ENCODE measurements around the gene WASHC2C. TPM values are rescaled to one million over a fixed set of nuclear protein-coding genes. Genes with fewer than 3 reads are reported as not detected.
"Not testable (repeated sequence)": the region's sequence is repeated elsewhere in the genome, so short reads cannot be mapped to it uniquely, and the experiment has no call there.

The WASHC2C gene
- total RNA-seq, 1 experiment from 2014 or later = 16.1 TPM

DNA sequence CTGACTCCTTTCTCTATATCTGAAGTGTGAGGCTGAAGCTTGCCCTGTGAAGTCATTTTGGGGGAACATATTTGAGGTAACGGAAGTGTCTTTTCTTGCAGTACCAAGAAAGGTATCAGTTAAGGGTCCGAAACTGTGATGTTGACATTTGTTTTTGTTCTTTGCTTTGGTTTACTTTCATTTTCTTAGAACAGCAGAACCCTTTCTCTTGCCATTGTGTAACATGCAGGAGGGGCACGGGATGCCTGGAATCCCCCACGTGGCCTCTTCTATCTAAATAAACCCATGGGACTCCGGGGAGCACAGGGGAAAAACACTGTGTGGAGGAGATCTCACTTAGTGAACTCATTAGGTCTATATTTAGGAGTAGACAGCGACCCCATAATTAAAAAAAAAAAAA, 34.6 kb downstream of the WASHC2C start:
- H3K27me3 ChIP-seq (ENCODE audit: low read length); H3F3A ChIP-seq (ENCODE audit: low read length, unreplicated experiment); CTCF ChIA-PET; H3K9me3 ChIP-seq (ENCODE audit: low read length); H2AFZ ChIP-seq (ENCODE audit: low read length); H3K36me3 ChIP-seq (ENCODE audit: low read depth, low read length); H3K4me2 ChIP-seq (ENCODE audit: low read length); H3K4me3 ChIP-seq (ENCODE audit: low read length); DNase-seq; H4K20me1 ChIP-seq (ENCODE audit: low read length); intact Hi-C loops (cut with micrococcal nuclease); H3K79me2 ChIP-seq (ENCODE audit: low read length); H3K4me1 ChIP-seq (ENCODE audit: insufficient read depth, low read length); ATAC-seq; H3K27ac ChIP-seq (ENCODE audit: low read length); BruUV-seq (replicated peaks); H3K9ac ChIP-seq (ENCODE audit: low read length); H3K9me2 ChIP-seq (replicated peaks; ENCODE audit: low read length); POLR2A ChIA-PET (ENCODE audit: unreplicated experiment): not testable (repeated sequence)

- BruUV-seq (replicated peaks); DNase-seq; H3K36me3 ChIP-seq (ENCODE audit: low read depth, low read length); H2AFZ ChIP-seq (ENCODE audit: low read length); H3K79me2 ChIP-seq (ENCODE audit: low read length); H3F3A ChIP-seq (ENCODE audit: low read length, unreplicated experiment); POLR2A ChIA-PET (ENCODE audit: unreplicated experiment); H3K9me2 ChIP-seq (replicated peaks; ENCODE audit: low read length); CTCF ChIA-PET; intact Hi-C loops (cut with micrococcal nuclease); H3K9me3 ChIP-seq (ENCODE audit: low read length); H3K4me1 ChIP-seq (ENCODE audit: insufficient read depth, low read length); H3K9ac ChIP-seq (ENCODE audit: low read length); H3K27ac ChIP-seq (ENCODE audit: low read length); H4K20me1 ChIP-seq (ENCODE audit: low read length); H3K4me2 ChIP-seq (ENCODE audit: low read length); H3K4me3 ChIP-seq (ENCODE audit: low read length); H3K27me3 ChIP-seq (ENCODE audit: low read length): not testable (repeated sequence)
- peak; percentile 57 for ATAC-seq
These were observed 36.0 kb downstream of the WASHC2C start for GRCh38 chr10:45763037-45763436.

- H3K36me3 ChIP-seq (ENCODE audit: low read depth, low read length); H3K79me2 ChIP-seq (ENCODE audit: low read length); H3K4me1 ChIP-seq (ENCODE audit: insufficient read depth, low read length); POLR2A ChIA-PET (ENCODE audit: unreplicated experiment); H3K4me3 ChIP-seq (ENCODE audit: low read length); H3K9me3 ChIP-seq (ENCODE audit: low read length); ATAC-seq; H3K9me2 ChIP-seq (replicated peaks; ENCODE audit: low read length); H3K9ac ChIP-seq (ENCODE audit: low read length); H3K27me3 ChIP-seq (ENCODE audit: low read length); DNase-seq; H2AFZ ChIP-seq (ENCODE audit: low read length); H3K27ac ChIP-seq (ENCODE audit: low read length); BruUV-seq (replicated peaks); intact Hi-C loops (cut with micrococcal nuclease); H3F3A ChIP-seq (ENCODE audit: low read length, unreplicated experiment); H4K20me1 ChIP-seq (ENCODE audit: low read length); CTCF ChIA-PET; H3K4me2 ChIP-seq (ENCODE audit: low read length): not testable (repeated sequence)
These were observed 41.3 kb downstream of the WASHC2C start for GRCh38 chr10:45768334-45768733.

GRCh38 chr10:45771757-45772461, 44.8 kb downstream of the WASHC2C start:
- DNase-seq (peak; percentile 14), ATAC-seq (peak; percentile 84)
- H3K79me2 ChIP-seq (ENCODE audit: low read length); H3F3A ChIP-seq (ENCODE audit: low read length, unreplicated experiment); H3K4me1 ChIP-seq (ENCODE audit: insufficient read depth, low read length); CTCF ChIA-PET; H3K9me2 ChIP-seq (replicated peaks; ENCODE audit: low read length); intact Hi-C loops (cut with micrococcal nuclease); H3K36me3 ChIP-seq (ENCODE audit: low read depth, low read length); H4K20me1 ChIP-seq (ENCODE audit: low read length); H3K4me2 ChIP-seq (ENCODE audit: low read length); H2AFZ ChIP-seq (ENCODE audit: low read length); H3K9me3 ChIP-seq (ENCODE audit: low read length); H3K9ac ChIP-seq (ENCODE audit: low read length); H3K4me3 ChIP-seq (ENCODE audit: low read length); POLR2A ChIA-PET (ENCODE audit: unreplicated experiment); H3K27me3 ChIP-seq (ENCODE audit: low read length); BruUV-seq (replicated peaks): not testable (repeated sequence)
- H3K27ac ChIP-seq (ENCODE audit: low read length) = peak overlapping the region; percentile 54

DNA sequence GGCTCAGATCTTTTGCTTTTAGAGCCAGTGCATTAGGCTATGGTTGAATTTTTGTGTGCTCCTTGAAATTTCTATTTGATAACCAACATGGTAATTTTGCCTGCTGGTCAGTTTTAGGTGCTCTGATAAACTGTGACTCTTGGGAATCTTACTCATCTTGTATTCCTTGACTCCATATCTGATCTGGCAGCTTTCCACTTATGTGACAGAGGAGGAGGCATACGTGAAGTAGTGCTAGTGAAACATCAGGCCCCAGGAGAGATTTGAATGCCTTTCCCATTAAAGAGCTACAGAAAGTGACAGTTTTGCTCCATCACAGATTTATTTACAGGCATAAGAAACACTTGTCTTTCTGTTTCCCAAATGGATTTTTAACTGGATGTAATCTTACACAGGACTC, 59.2 kb downstream of the WASHC2C start:
- H3K4me2 ChIP-seq (ENCODE audit: low read length); DNase-seq; POLR2A ChIA-PET (ENCODE audit: unreplicated experiment); H3F3A ChIP-seq (ENCODE audit: low read length, unreplicated experiment); H3K27me3 ChIP-seq (ENCODE audit: low read length); intact Hi-C loops (cut with micrococcal nuclease); ATAC-seq; H3K4me3 ChIP-seq (ENCODE audit: low read length); H2AFZ ChIP-seq (ENCODE audit: low read length); CTCF ChIA-PET; H4K20me1 ChIP-seq (ENCODE audit: low read length); H3K79me2 ChIP-seq (ENCODE audit: low read length); H3K9ac ChIP-seq (ENCODE audit: low read length); H3K9me3 ChIP-seq (ENCODE audit: low read length); H3K9me2 ChIP-seq (replicated peaks; ENCODE audit: low read length); BruUV-seq (replicated peaks); H3K4me1 ChIP-seq (ENCODE audit: insufficient read depth, low read length); H3K36me3 ChIP-seq (ENCODE audit: low read depth, low read length); H3K27ac ChIP-seq (ENCODE audit: low read length): not testable (repeated sequence)

DNA sequence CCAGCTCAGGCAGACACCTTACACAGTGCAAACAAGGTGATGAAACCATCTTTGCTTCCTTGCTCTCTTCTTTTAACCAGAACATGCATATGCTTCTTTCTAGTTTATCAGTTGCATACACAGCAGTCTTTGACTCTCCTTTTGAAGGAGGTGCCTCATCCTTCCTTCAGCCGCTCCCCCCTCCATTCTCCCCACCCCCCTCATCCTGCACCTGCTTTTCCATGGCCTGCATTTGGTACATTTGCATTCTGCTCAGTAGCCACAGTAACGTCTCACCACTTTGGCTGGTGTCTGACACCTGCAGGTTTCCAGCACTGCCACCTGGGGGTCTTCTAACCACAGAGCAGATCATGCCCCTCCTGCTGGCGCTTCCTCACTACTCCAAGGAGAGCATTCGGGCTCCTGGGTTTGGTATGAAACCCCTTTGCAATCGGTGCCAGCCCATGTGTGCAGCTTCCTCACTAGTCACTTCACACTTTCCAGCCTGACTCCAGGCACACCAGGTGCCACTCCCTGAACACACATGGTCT, 60.2 kb downstream of the WASHC2C start:
- CTCF ChIA-PET; DNase-seq; H3K27ac ChIP-seq (ENCODE audit: low read length); BruUV-seq (replicated peaks); intact Hi-C loops (cut with micrococcal nuclease); H3K4me3 ChIP-seq (ENCODE audit: low read length); H2AFZ ChIP-seq (ENCODE audit: low read length); H3K9me2 ChIP-seq (replicated peaks; ENCODE audit: low read length); H3K36me3 ChIP-seq (ENCODE audit: low read depth, low read length); H3K9me3 ChIP-seq (ENCODE audit: low read length); H3K9ac ChIP-seq (ENCODE audit: low read length); POLR2A ChIA-PET (ENCODE audit: unreplicated experiment); H3K4me2 ChIP-seq (ENCODE audit: low read length); H3K79me2 ChIP-seq (ENCODE audit: low read length); H3K27me3 ChIP-seq (ENCODE audit: low read length); H3F3A ChIP-seq (ENCODE audit: low read length, unreplicated experiment); ATAC-seq; H3K4me1 ChIP-seq (ENCODE audit: insufficient read depth, low read length); H4K20me1 ChIP-seq (ENCODE audit: low read length): not testable (repeated sequence)

- POLR2A ChIA-PET (ENCODE audit: unreplicated experiment); intact Hi-C loops (cut with micrococcal nuclease): not testable (repeated sequence)
These were observed 62.9 kb downstream of the WASHC2C start for GRCh38 chr10:45789991-45790390.

More at GRCh38 chr10:45789991-45790390, 62.9 kb downstream of the WASHC2C start:
- H3K9ac ChIP-seq (ENCODE audit: low read length); DNase-seq; H3K79me2 ChIP-seq (ENCODE audit: low read length); H3K4me3 ChIP-seq (ENCODE audit: low read length); H3K27me3 ChIP-seq (ENCODE audit: low read length); H3K4me1 ChIP-seq (ENCODE audit: insufficient read depth, low read length); H3K9me2 ChIP-seq (replicated peaks; ENCODE audit: low read length); H2AFZ ChIP-seq (ENCODE audit: low read length); H3F3A ChIP-seq (ENCODE audit: low read length, unreplicated experiment); BruUV-seq (replicated peaks); H4K20me1 ChIP-seq (ENCODE audit: low read length); H3K9me3 ChIP-seq (ENCODE audit: low read length); CTCF ChIA-PET; H3K27ac ChIP-seq (ENCODE audit: low read length); H3K4me2 ChIP-seq (ENCODE audit: low read length); ATAC-seq; H3K36me3 ChIP-seq (ENCODE audit: low read depth, low read length): not testable (repeated sequence)
